Globus pallidus (tissue), 1 donor: ENCODE measurements around the gene ITGA11.
A peak's percentile ranks its signal among the peaks of the same experiment; 100 is the strongest.

Experiments
- DNase-seq: peaks from one replicate; pipeline ENCODE4 v3.0.0-alpha.2; 2015; ENCODE audit warnings: low spot score

Gene ITGA11

GRCh38 chr15:68389041-68389930 lies 42.7 kb downstream of the ITGA11 start:
- no peak for DNase-seq

- DNase-seq = no peak
Observed at GRCh38 chr15:68387381-68388143, 44.4 kb downstream of the ITGA11 start.

DNA sequence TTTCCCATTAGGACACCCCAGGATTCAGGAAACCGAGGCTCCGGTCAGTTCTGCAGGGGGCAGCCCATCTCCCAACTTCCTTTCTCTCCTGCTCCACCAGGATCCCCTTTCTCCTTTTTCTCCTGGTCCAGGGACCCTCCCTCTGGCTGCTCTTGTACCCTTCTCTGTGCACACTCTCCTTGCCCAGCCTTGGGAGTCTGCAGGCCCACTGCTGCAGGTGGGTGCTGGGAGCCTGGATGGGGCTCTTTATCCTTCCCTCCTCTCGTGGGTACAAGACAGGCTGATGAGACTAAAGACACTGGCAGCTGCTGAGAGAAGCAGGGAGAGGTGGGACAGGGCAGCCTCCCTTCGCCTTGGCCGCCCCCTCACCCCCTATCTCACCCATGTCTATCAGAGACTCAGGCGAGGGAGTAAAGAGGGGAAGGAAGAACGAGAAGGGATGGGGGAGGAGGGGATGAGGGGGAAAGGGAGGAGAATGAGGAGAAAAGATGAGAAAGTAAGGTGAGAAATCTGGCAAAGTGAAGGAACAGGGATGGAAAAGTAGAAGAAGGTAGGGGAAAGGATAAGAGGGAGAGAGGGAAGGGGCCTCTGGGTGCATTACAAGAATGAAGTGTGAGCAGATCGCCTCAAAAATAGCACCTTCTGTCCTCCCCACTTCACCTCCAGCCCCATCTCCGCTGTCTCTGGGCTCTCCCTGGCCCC lies 45.2 kb downstream of the ITGA11 start:
- DNase-seq = no peak

DNA sequence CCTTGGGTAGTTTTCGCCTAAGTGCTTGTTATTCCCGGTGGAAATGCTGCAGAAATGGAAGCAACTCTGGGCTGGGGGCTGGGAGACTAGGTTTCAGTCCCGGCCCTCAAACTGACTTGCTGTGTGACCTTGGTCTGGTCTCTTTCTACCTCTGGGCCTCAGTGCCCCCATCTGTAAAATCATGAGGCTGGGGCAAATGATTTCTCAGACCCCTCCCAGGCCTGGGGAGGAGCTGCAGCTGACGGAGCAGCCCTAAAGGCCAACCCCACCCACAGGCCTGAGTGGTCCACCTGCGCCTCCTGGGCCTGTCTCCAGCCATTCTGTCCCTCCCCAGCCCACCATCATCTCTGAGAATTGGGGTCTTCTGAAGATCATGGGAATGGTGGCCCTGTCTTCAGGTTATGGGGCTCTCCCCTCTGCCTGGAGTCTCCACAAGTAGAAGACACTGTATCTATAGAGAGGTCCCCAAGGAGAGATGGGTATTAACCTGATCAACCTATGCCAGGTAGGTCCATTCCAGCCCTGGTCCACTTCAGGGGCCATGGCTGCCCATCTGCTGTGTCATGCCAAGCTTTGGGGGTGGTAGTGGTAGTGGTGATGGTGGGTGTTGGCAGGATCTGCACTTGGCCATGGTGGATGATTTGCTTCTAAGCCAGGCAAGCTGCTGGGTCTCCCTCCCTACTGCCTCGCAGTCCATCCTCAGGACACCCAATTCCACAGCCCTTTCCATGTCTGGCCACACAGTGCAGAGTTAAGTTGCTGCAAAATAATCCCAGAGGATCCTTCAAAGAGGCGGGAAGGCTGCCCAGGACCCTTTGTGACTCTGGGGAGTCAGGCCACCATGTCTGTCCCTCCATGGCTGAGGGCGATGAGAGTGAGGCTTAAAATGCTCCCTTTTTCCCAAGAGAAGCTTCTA lies 46.0 kb downstream of the ITGA11 start:
- no peak for DNase-seq

DNA sequence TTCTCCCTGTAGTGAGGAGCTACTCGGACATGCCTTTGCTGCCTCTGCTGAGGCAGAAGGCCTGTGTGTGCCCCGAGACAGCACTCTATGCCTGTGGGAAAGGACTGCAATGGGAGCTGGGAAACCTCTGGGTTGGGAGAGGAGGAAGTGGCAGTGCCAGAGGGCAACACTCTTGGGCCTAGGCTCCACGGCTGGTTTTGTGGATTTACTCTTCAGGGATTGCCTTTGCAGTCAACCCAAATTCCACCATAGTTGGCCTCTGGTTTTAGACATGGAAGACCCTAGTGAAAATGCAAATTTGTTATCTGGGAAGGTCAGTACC lies 46.8 kb downstream of the ITGA11 start:
- DNase-seq = no peak

DNA sequence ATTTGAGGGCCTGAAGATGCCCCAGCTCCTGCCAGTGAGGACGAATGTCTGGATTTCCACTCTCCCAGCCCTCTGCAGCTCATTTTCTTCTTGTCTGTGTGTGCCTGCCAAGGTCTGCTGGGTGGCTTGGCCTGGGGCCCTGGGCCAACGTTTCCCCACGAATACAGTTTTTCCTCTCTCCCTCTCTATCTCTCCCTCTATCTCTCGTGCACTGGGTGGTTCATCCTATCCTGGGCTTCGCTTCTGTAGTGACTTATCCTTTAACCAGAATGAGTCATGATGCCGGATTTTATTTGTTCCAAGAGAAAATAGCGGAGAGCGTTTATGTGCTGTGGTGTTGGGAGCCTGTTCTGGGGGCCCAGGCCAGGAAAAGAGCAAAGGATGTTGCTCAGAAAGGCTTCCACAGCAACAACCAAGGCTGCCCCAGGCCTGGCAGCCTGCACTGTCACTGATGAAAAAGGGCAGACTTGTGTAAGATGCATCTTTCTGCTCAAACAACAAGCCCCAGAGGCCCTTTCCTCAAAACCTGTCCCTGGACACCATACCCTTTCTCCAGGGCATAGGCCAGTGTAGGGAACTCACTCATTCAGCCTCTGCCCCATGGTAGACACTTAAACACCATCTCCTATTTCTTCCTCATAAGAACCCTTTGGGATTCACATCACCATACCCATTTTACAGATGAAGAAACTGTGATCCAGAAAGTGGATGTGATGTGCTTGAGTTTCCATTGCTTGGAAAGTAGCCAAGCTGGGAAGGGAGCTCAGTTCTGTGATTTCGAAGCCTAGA lies 47.3 kb downstream of the ITGA11 start:
- no peak for DNase-seq

- DNase-seq = peak; percentile 30
Observed at GRCh38 chr15:68383161-68384074, 48.5 kb downstream of the ITGA11 start.

DNA sequence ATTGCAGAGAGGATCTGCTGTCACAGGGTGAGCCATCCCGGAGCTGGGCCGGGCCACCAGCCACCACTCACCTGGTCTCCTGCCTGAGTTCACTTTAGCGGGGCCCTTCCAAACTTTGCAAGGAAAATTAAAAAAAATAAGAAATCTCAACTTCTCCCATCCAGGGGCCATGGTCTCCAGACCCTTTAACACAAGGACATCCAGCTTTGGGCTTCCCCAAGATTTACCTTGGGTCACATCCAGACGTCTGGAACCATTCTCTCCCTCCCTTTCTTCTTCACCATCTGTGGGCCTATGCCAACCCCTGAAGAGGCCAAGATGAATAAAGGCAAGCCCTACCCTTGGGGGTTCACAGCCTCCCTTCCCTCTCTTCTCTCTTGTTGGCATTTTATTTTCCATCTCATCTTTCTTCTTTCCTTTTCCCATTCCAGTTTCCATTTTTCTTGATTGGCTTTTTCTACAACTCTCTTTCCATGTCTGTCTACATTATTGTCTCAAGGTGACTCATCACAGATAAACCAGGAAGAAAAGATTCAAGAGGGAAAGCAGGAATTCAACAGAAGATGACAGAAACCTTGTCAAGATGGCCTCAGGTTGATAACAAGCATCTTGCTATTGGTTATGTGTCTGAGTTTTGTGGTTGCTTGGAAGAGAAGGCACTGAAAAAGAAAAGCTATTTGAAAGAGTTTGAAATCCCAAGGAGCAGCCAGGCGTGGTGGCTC lies 49.5 kb downstream of the ITGA11 start:
- no peak for DNase-seq

GRCh38 chr15:68380456-68380855 lies 51.5 kb downstream of the ITGA11 start:
- DNase-seq = no peak

- no peak for DNase-seq
Observed at GRCh38 chr15:68379759-68380290, 52.1 kb downstream of the ITGA11 start.

GRCh38 chr15:68379058-68379758 lies 52.8 kb downstream of the ITGA11 start:
- DNase-seq = no peak

DNA sequence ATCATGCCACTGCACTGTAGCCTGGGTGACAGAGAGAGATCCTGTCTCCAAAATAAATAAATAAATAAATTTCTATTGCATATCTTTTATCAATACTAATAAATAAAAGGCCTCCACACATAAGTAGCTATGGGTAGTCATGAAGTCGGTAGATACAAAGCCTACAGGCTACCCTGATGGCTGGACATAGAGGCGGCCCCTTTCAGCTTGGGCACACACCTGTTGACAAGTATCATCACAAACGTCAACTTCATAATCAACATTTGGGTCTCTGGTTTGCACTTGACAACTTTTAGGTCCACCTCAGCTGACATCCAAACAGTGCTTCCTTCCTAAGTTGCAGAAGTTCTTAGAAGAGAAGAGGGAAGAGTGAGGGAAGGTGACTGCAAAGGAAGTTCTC lies 53.4 kb downstream of the ITGA11 start:
- no peak for DNase-seq

GRCh38 chr15:68377766-68378165 lies 54.2 kb downstream of the ITGA11 start:
- no peak for DNase-seq

GRCh38 chr15:68376447-68377060 lies 55.4 kb downstream of the ITGA11 start:
- DNase-seq = no peak

DNA sequence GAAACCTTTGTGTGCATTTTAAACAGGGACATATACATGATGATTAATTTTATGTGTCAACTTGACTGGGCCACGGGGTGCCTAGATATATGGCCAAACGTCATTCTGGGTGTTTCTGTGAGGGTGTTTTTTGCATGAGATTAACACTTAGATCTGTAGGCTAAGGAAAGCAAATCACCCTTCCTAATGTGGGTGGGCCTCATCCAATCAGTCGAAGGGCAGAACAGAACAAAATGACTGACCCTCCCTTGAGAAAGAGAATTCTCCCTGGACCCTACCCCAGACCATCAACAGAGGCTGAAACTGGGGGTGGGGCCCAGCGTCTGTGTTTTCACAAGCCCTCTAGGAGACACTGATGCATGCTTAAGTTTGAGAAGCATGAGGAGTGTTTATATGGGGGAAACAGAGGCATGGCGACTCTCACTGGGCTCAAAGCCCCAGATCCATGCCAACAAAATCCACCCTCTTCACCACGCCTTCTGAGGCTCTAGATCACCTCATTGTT lies 56.2 kb downstream of the ITGA11 start:
- DNase-seq = no peak

DNA sequence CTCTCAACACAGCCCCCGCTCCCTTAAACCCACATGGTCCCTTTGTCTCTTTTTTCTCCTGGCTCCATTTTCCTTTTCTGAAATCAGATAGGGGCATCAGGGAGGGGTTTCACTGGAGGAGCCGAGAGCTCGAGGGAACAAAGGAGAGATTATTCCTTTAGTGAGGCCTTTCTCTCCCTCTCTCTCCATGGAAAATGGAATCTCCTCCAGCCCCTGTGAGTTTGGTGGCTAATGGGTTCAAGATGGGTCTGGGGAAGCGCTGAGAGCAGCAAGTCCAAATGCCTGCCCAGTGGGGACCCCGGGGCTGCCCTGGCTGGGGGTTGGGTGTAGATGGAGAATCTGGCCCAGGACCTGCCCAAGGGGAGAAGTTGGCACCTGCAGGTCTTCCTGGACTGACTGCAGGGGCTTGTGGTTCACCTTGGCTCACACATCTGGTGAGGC lies 56.8 kb downstream of the ITGA11 start:
- DNase-seq = no peak

DNA sequence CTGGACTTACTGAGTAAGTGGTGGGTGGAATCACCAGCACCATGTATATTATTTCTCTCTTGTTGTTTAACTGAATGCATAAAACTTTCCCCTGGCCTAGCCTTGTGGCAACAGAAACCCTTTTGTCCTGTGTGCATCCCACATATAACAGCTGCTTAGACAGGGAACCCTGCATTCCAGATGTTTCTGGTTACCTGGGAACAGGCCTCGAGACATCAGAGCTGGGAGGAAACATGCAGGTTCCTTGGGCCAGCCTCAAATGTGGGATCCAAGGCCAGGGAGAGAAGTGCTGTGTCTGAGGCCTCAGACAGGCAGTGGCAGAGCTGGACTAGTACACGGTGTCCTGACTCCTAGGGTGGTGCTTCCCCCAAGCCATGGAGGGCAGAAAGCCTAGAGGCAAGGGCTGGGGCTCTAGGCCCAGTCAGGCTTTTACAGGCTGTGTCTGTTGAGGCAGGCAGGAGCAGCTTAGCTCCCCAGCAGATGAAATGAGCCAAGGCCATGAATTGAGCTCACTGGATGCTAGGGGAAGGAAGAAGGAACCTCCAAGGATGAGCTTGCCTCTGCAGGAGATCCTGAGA lies 57.7 kb downstream of the ITGA11 start:
- no peak for DNase-seq
